Thoracic aorta (tissue), 2 donors: Measurements from ENCODE around the gene ERCC4. TPM values are rescaled to one million over a fixed set of nuclear protein-coding genes. Genes with fewer than 3 reads are reported as not detected.

Experiments
- ATAC-seq: fragments of 150-250 bp; one replicate; pipeline ENCODE4 v1.8.0; 2017; ENCODE audit warnings: low read depth; ENCODE audit not compliant: insufficient number of reproducible peaks, low FRiP score
- DNase-seq: peaks from one replicate; pipeline ENCODE4 v3.0.0-alpha.2; 2020; ENCODE audit warnings: low spot score
- H3K27ac ChIP-seq, 2 donors: fragments of 200-600 bp; sonication (generic); 1 replicate in 1 of 2; 2 replicates in 1 of 2; pipeline ENCODE4 v1.5.1; 2016; ENCODE audit warnings: mild to moderate bottlenecking in 2 of 2, moderate library complexity in 2 of 2
- H3K27me3 ChIP-seq: fragments of 200-600 bp; sonication (generic); replicated peaks from 2 replicates; pipeline ENCODE4 v1.6.0; 2016; ENCODE audit warnings: mild to moderate bottlenecking; ENCODE audit not compliant: insufficient read depth
- H3K36me3 ChIP-seq: fragments of 200-600 bp; sonication (generic); one replicate; pipeline ENCODE4 v1.5.1; 2016
- H3K4me1 ChIP-seq, 2 donors: fragments of 200-600 bp; sonication (generic); 1 replicate in 1 of 2; 2 replicates in 1 of 2; pipeline versions ENCODE4 v1.5.1 to v1.6.0; 2016; ENCODE audit warnings: low read depth in 2 of 2, mild to moderate bottlenecking in 1 of 2; ENCODE audit not compliant: control insufficient read depth in 1 of 2
- H3K4me3 ChIP-seq: fragments of 200-600 bp; sonication (generic); 2 replicates; pipeline ENCODE4 v1.5.1; 2016; ENCODE audit warnings: mild to moderate bottlenecking
- H3K9me3 ChIP-seq: fragments of 200-600 bp; sonication (generic); 2 replicates; pipeline ENCODE4 v1.5.1; 2016
- total RNA-seq, 2 donors: library from RNA; depleted of rRNA; stranded (reverse); fragments of >200 nt; gene quantifications; one replicate each; pipeline versions ENCODE4 v1.1.0 to v1.2.3, GENCODE V29; 2016
- TF ChIP-seq, protein P1 (sequence below): fragments of 200-600 bp; sonication (generic); IDR thresholded peaks from one replicate; pipeline ENCODE4 v1.5.1; 2019; ENCODE audit warnings: antibody characterized with exemption

The ERCC4 gene
- total RNA-seq, 2 donors from 2014 or later = 4.3 to 13.8 TPM

DNA sequence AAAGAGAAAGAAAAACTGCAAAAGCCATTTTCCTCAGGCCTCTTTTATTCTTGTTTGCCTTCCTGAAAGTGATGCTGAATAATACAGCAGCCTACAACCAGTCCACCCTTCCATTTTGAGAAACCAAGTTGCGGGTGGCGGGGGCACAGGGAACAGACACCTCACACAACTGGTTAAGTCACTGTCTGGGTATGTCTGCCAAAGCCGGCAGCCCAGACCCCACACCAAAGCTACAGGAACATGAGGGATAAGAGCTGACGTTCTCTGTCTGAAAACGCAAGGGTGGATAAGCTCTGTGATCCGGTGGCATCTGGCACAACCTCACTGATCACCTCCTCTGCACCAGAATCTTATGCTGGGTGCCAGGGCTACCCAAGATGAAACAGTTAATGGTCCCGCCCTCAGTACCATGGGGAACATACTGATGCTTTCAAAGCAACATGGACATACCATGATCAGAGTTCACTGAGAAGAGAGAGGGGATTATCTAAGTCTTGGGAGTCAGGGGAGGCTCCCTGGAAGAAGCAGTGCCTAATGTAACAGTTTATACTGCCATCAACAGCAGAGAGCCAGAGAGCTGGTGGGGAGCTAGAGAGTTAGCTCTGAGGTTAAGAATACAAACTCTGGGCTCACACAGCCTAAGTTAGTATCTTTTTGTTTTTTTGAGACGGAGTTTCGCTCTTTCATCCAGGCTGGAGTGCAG lies 53.5 kb downstream of the ERCC4 start:
- H3K36me3 ChIP-seq = no peaks in the 10 kb centered on the region
- ATAC-seq (no peak), DNase-seq (no peak)
- no peak overlapping the region for H3K4me3 ChIP-seq
- peaks cover 3% of the 10 kb centered on the region for H3K9me3 ChIP-seq
- no peaks in the 10 kb centered on the region for H3K4me1 ChIP-seq
- TF ChIP-seq, protein P1, sequence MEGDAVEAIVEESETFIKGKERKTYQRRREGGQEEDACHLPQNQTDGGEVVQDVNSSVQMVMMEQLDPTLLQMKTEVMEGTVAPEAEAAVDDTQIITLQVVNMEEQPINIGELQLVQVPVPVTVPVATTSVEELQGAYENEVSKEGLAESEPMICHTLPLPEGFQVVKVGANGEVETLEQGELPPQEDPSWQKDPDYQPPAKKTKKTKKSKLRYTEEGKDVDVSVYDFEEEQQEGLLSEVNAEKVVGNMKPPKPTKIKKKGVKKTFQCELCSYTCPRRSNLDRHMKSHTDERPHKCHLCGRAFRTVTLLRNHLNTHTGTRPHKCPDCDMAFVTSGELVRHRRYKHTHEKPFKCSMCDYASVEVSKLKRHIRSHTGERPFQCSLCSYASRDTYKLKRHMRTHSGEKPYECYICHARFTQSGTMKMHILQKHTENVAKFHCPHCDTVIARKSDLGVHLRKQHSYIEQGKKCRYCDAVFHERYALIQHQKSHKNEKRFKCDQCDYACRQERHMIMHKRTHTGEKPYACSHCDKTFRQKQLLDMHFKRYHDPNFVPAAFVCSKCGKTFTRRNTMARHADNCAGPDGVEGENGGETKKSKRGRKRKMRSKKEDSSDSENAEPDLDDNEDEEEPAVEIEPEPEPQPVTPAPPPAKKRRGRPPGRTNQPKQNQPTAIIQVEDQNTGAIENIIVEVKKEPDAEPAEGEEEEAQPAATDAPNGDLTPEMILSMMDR = no peak
- H3K27me3 ChIP-seq = no peaks in the 10 kb centered on the region
- no peak overlapping the region for H3K27ac ChIP-seq

DNA sequence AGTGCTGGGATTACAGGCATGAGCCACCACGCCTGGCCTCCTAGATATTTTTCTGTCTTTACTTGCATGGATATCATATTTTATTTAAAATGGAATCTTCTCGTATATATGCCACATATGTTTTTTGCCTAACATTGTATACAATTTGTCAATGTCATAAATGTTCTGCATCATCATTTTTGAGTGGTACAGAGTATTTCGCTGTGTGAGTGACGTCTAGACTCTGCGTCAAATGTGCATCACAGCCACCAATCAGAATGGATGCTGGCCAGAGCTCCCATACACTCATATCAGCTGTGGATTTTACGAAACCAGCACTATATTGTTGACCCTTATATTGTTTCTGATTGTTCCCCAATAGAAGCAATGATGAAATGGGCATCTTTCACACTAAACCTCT lies 57.2 kb downstream of the ERCC4 start:
- peaks cover 8% of the 10 kb centered on the region for H3K9me3 ChIP-seq
- no peaks in the 10 kb centered on the region for H3K4me1 ChIP-seq
- TF ChIP-seq, protein P1 = no peak
- ATAC-seq = no peak
- H3K27me3 ChIP-seq = no peaks in the 10 kb centered on the region
- H3K27ac ChIP-seq = no peak overlapping the region
- H3K36me3 ChIP-seq = no peaks in the 10 kb centered on the region
- no peak for DNase-seq
- no peak overlapping the region for H3K4me3 ChIP-seq

DNA sequence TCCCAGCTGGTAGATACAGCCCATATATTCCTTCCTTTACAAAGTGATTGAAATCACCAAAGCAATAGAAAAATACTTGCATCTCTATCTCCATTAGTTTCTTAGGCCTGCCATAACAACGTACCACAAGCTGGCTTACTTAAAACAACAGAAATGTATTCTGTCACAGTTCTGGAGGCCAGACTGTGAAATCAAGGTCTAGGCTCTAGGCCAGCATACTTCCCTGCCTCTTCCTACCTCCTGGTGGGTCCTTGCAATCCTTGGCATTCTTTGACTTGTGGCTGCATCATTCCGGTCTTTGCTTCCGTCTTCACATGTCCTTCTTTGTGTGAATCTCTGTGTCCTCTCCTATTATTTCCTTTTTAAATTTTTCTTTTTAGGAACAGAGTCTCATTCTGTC lies 62.5 kb downstream of the ERCC4 start:
- ATAC-seq (no peak), DNase-seq (no peak)
- Histone ChIP-seq H3K9me3 (peaks cover 8% of the 10 kb centered on the region), H3K4me3 (no peak overlapping the region), H3K4me1 (no peaks in the 10 kb centered on the region), H3K27ac (no peak overlapping the region), H3K27me3 (no peaks in the 10 kb centered on the region), H3K36me3 (no peaks in the 10 kb centered on the region)
- TF ChIP-seq, protein P1 = no peak

DNA sequence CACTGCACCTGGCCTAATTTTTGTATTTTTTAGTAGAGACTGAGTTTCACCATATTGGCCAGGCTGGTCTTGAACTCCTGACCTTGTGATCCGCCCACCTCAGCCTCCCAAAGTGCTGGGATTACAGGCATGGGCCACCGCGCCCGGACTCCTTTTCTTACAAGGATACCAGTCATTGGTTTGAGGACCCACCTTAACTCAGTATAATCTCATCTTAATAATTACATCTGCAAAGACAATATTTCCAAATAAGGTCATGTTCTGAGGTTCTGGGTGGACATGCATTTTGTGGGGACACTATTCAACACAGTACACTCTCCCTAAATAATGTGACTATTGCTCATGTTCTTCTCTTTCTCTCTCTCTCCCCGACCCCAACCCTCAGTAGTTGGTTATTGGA lies 63.7 kb downstream of the ERCC4 start:
- H3K27me3 ChIP-seq = no peaks in the 10 kb centered on the region
- H3K36me3 ChIP-seq = no peaks in the 10 kb centered on the region
- H3K9me3 ChIP-seq = peaks cover 8% of the 10 kb centered on the region
- no peak for DNase-seq
- TF ChIP-seq, protein P1 = no peak
- no peaks in the 10 kb centered on the region for H3K4me1 ChIP-seq
- ATAC-seq = no peak
- H3K27ac ChIP-seq = no peak overlapping the region
- no peak overlapping the region for H3K4me3 ChIP-seq

DNA sequence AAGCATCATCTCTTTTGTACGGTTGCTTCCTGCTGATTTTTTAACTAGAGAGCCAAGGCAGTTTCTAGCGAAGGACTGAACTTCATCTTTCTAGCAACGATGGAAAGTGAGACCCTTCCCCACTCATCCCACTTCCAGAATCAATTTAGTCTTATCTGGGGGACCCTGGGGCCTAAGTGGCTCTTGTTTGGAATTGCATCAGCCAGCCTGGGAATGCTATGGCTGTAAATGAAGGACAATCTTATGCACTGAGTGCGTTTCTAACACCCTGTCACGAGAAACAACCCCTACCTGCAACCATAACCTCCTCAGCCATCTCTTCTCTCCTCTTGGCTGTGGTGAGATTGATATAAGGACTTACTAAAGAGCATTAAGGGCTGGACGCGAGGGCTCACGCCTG lies 64.8 kb downstream of the ERCC4 start:
- Histone ChIP-seq H3K4me3 (no peak overlapping the region), H3K4me1 (no peaks in the 10 kb centered on the region), H3K27ac (no peak overlapping the region), H3K27me3 (no peaks in the 10 kb centered on the region), H3K36me3 (no peaks in the 10 kb centered on the region), H3K9me3 (peaks cover 7% of the 10 kb centered on the region)
- ATAC-seq = no peak
- DNase-seq = no peak
- TF ChIP-seq, protein P1 = no peak
